Vagina (tissue), 2 donors: Measurements from ENCODE around the gene TRAF2. TPM values are rescaled to one million over a fixed set of nuclear protein-coding genes. Genes with fewer than 3 reads are reported as not detected.
A peak's percentile ranks its signal among the peaks of the same experiment; 100 is the strongest.
"Not testable (repeated sequence)": the region's sequence is repeated elsewhere in the genome, so short reads cannot be mapped to it uniquely, and the experiment has no call there.

ENCODE experiments used
- DNase-seq, 2 donors: peaks; one replicate each; pipeline ENCODE4 v3.0.0-alpha.2; 2017; ENCODE audit errors: extremely low spot score in 2 of 2
- H3K27ac ChIP-seq: fragments of 200-600 bp; sonication (generic); one replicate; pipeline ENCODE4 v1.5.1; 2019
- H3K27me3 ChIP-seq: fragments of 200-600 bp; sonication (generic); one replicate; pipeline ENCODE4 v1.5.1; 2019
- H3K36me3 ChIP-seq, 2 donors: fragments of 200-600 bp; sonication (generic); one replicate each; pipeline ENCODE4 v1.5.1; 2017 to 2019
- H3K4me1 ChIP-seq: fragments of 200-600 bp; sonication (generic); one replicate; pipeline ENCODE4 v1.5.1; 2019
- H3K4me3 ChIP-seq, 2 donors: fragments of 200-600 bp; sonication (generic); 1 replicate in 1 of 2; 2 replicates in 1 of 2; pipeline ENCODE4 v1.5.1; 2016 to 2019
- H3K9me3 ChIP-seq: fragments of 200-600 bp; sonication (generic); one replicate; pipeline ENCODE4 v1.5.1; 2019
- POLR2A ChIP-seq, 2 donors: fragments of 450-650 bp; IDR thresholded peaks; one replicate each; pipeline ENCODE4 v1.6.1; 2017; ENCODE audit warnings: antibody characterized with exemption in 2 of 2, mild to moderate bottlenecking in 2 of 2, moderate library complexity in 2 of 2
- POLR2AphosphoS5 ChIP-seq, 2 donors: sonication (generic); formaldehyde crosslinking; IDR thresholded peaks; one replicate each; pipeline ENCODE4 v1.9.0; 2017; ENCODE audit warnings: antibody characterized with exemption in 2 of 2, mild to moderate bottlenecking in 2 of 2, low read depth in 1 of 2; ENCODE audit not compliant: insufficient read depth in 1 of 2
- intact Hi-C: fragments of 100-400 bp; cut with DNase I; formaldehyde crosslinking; loops from one replicate; pipeline ENCODE4 v1.15.1; 2023
- total RNA-seq: library from RNA; depleted of rRNA; stranded (reverse); fragments of >200 nt; gene quantifications from one replicate; pipeline ENCODE4 v1.2.3, GENCODE V29; 2016
- TF ChIP-seq, protein P1 (sequence below), 3 experiments: fragments of 450-650 bp in 2 of 3; fragments of 200-600 bp in 1 of 3; sonication (generic) in 1 of 3; IDR thresholded peaks; one replicate each; pipeline ENCODE4 v1.5.1; 2017 to 2019; ENCODE audit warnings: antibody characterized with exemption in 3 of 3, mild to moderate bottlenecking in 2 of 3, moderate library complexity in 2 of 3

Gene TRAF2
- total RNA-seq, 1 donor from 2014 or later: 12.8 TPM

- TF ChIP-seq, protein P1, sequence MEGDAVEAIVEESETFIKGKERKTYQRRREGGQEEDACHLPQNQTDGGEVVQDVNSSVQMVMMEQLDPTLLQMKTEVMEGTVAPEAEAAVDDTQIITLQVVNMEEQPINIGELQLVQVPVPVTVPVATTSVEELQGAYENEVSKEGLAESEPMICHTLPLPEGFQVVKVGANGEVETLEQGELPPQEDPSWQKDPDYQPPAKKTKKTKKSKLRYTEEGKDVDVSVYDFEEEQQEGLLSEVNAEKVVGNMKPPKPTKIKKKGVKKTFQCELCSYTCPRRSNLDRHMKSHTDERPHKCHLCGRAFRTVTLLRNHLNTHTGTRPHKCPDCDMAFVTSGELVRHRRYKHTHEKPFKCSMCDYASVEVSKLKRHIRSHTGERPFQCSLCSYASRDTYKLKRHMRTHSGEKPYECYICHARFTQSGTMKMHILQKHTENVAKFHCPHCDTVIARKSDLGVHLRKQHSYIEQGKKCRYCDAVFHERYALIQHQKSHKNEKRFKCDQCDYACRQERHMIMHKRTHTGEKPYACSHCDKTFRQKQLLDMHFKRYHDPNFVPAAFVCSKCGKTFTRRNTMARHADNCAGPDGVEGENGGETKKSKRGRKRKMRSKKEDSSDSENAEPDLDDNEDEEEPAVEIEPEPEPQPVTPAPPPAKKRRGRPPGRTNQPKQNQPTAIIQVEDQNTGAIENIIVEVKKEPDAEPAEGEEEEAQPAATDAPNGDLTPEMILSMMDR (IDR thresholded peaks at IDR 0.05): no peak
- TF ChIP-seq POLR2AphosphoS5 (IDR thresholded peaks at IDR 0.05; ENCODE audit: insufficient read depth in 1 of 2, low read depth in 1 of 2): no peak
- no peak for TF ChIP-seq POLR2A (IDR thresholded peaks at IDR 0.05)
- Histone ChIP-seq H3K4me3 (no peak overlapping the region), H3K27ac (no peak overlapping the region), H3K36me3 (peaks cover 0 to 16% of the 10 kb centered on the region in 2 donors), H3K4me1 (peaks cover 34% of the 10 kb centered on the region), H3K27me3 (peaks cover 8% of the 10 kb centered on the region), H3K9me3 (no peaks in the 10 kb centered on the region)
- intact Hi-C loops: no loop called here
- DNase-seq: no peak
Observed at GRCh38 chr9:136839229-136840139, 46.8 kb upstream of the TRAF2 start.

- intact Hi-C loops: no loop called here
- H3K4me1 ChIP-seq: peaks cover 38% of the 10 kb centered on the region
- DNase-seq: no peak
- peaks cover 0 to 16% of the 10 kb centered on the region in 2 donors for H3K36me3 ChIP-seq
- no peak for TF ChIP-seq POLR2AphosphoS5 (IDR thresholded peaks at IDR 0.05; ENCODE audit: insufficient read depth in 1 of 2, low read depth in 1 of 2)
- TF ChIP-seq, protein P1 (IDR thresholded peaks at IDR 0.05): no peak
- TF ChIP-seq POLR2A (IDR thresholded peaks at IDR 0.05): no peak
- H3K9me3 ChIP-seq: no peaks in the 10 kb centered on the region
- peaks cover 10% of the 10 kb centered on the region for H3K27me3 ChIP-seq
- no peak overlapping the region for H3K4me3 ChIP-seq
- H3K27ac ChIP-seq: no peak overlapping the region
Observed at GRCh38 chr9:136840140-136840876, 46.0 kb upstream of the TRAF2 start.

DNA sequence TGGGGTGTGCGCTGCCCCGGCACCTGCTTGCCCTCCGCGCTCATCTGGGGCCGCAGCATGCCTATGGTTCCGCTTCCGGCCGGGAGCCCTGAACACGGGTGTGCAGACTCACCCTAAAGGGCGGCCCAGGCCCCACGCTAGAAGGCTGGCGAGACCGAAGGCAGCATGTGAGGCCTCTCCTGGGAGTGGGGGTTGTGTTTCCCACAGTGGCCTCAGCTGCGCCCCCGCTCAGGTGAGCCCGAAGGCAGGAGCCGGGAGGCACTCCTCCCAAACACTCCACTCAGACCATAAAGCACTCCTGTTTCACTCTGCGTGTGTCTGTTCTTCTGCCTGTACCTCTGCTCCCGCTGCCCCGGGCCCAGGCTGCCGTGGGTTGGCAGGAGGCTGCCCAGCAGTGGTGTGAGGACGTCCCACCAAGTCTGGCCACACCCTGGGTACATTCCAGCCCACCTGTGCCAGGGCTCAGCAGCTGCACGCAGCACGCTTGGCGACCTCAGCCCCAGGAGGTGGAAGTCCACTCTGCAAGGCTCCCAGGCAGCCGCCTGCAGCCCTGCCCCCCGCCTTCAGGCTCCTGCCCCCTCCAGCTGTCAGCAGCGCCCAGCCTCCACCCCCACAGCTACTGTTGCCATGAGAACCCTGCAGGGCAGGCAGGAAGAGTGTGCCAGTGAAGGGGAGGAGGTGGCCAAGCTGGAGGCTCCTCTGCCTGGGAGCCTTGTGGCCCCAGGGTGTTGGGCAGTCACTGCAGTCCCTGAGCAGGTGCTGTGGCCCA lies 45.3 kb upstream of the TRAF2 start:
- Histone ChIP-seq H3K4me1 (peaks cover 44% of the 10 kb centered on the region), H3K36me3 (peaks cover 0 to 16% of the 10 kb centered on the region in 2 donors), H3K9me3 (no peaks in the 10 kb centered on the region), H3K27me3 (peaks cover 17% of the 10 kb centered on the region), H3K27ac (no peak overlapping the region), H3K4me3 (no peak overlapping the region)
- DNase-seq: no peak
- no peak for TF ChIP-seq POLR2A (IDR thresholded peaks at IDR 0.05)
- TF ChIP-seq, protein P1 (IDR thresholded peaks at IDR 0.05): no peak
- TF ChIP-seq POLR2AphosphoS5 (IDR thresholded peaks at IDR 0.05; ENCODE audit: insufficient read depth in 1 of 2, low read depth in 1 of 2): no peak
- intact Hi-C loops: no loop called here

GRCh38 chr9:136841646-136842379 lies 44.5 kb upstream of the TRAF2 start:
- Histone ChIP-seq H3K4me1 (peaks cover 49% of the 10 kb centered on the region), H3K36me3 (peaks cover 0 to 16% of the 10 kb centered on the region in 2 donors), H3K27me3 (peaks cover 21% of the 10 kb centered on the region), H3K4me3 (peak overlapping the region; percentile 40 to 56)
- DNase-seq, H3K27ac ChIP-seq, H3K9me3 ChIP-seq, intact Hi-C loops: not testable (repeated sequence)
